NCI-H1694 treated with DMSO at 0.1 percent for 48 hours (cell line): ENCODE results near the gene SH2D2A.
A peak's percentile ranks its signal among the peaks of the same experiment; 100 is the strongest.

ENCODE experiments used
- DNase-seq: peaks from one replicate; lab custom pipeline; 2025; lab: John Stamatoyannopoulos, UW

SH2D2A gene

GRCh38 chr1:156847591-156848460 is 31.2 kb upstream of the SH2D2A start:
- no peak for DNase-seq

DNA sequence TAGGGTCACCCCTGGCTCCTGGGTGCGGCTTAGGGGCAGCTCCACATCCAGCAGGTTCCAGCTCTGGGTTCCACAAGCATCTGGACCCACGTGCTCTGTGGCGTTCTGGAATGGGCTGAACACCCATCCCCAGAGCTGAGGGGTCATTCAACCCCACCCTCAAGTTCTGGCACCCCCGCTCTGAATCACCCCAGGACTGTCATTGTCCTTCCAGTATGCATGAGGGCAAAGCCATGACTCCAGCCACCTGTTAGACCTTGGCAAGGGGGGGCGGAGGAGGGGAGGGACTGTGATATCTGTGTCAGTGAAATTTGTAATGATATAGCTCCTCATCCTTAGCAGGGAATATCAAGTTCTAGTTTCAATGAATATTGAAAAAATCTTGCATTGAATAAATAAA is 30.0 kb upstream of the SH2D2A start:
- DNase-seq = no peak

- DNase-seq = no peak
These were observed 29.4 kb upstream of the SH2D2A start for GRCh38 chr1:156845953-156846545.

DNA sequence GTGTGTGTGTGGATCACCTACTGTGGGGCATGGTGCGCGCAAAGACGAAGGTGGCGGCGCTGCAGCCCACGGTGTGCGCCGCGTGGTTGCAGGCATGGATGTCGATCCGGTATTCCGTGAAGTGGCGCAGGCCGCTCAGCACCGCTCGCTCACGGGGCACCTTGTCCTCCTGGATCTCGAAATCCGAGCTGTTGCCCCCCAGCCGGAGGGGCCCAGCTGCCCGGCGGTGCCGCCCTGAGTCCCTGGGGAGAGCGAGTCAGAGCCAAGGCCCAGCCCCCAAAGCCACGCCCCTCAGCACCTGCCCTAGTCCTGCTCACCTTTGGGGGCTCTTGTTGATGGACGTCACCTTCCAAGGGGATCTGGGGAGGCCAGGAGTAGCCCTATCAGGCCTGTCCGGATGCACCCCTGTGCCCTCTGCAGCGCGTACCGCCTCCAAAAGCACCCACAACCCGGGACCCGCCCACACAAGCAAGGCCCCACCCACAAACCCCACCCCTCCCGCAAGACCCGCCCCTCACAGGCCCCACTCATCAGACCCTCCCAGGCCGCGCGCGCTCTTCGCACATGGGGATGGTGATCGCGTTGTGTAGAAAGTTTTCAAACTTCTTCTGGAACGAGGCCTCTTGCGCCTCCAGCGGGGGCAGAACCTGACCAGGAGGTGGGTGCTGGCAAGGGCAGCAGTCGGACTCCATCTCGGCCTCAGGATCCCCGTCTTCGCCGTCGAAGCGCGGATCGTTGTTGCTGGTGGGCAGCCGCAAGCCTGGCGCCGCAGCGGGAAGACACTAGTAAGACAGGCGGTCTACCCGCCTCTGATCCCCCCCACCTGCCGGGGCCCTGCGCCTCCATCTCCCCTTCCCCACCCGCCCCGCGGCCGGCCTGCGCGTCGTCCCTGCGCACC is 28.7 kb upstream of the SH2D2A start:
- DNase-seq = no peak

- no peak for DNase-seq
These were observed 28.0 kb upstream of the SH2D2A start for GRCh38 chr1:156844638-156845037.

GRCh38 chr1:156844102-156844501 is 27.5 kb upstream of the SH2D2A start:
- no peak for DNase-seq

GRCh38 chr1:156842618-156843300 is 26.1 kb upstream of the SH2D2A start:
- DNase-seq = no peak

DNA sequence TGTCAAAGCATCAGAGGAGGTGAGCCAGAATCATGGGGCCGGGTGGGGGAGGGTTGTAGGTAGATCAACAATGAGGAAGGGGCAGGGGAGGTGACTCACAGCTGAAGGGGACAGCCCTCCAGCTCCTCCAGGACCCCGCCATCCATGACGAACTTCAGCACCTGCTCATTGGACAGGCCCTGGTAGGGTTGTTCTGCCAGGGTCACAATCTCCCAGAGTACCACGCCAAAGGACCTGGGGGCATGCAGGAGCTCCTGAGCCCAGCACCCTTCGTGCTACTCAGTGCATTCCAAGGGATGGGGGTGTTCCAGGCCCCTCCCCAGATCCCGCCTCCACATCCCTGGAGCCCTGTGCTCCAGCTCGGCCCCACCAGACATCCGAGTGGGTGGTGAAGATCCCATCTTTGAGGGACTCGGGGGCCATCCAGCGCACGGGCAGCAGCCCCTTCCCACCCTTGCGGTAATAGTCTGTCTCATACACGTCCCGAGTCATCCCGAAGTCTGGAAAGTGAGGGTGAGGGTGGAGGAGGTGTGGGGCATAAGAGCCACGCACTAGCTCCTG is 24.7 kb upstream of the SH2D2A start:
- no peak for DNase-seq

DNA sequence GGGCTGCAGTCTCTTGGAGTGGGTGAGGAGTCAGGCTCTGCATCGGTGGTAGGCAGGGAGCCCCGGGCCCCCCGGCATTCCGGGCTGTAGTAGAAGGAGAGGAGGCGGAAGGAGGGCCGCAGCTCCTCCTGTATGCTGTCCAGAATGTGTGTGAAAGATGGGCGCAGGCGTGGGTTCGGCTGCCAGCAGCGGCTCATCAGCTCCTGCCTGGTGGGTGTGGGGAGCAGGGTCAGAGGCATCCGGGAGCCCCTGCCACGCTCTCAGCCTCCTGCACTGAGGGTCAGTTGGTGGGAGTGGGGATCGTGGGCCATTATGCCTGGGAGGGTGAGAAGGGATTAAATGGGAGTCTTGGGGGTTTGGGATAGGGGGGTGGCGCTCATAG is 24.2 kb upstream of the SH2D2A start:
- DNase-seq = no peak

- no peak for DNase-seq
These were observed 23.7 kb upstream of the SH2D2A start for GRCh38 chr1:156840186-156840897.

DNA sequence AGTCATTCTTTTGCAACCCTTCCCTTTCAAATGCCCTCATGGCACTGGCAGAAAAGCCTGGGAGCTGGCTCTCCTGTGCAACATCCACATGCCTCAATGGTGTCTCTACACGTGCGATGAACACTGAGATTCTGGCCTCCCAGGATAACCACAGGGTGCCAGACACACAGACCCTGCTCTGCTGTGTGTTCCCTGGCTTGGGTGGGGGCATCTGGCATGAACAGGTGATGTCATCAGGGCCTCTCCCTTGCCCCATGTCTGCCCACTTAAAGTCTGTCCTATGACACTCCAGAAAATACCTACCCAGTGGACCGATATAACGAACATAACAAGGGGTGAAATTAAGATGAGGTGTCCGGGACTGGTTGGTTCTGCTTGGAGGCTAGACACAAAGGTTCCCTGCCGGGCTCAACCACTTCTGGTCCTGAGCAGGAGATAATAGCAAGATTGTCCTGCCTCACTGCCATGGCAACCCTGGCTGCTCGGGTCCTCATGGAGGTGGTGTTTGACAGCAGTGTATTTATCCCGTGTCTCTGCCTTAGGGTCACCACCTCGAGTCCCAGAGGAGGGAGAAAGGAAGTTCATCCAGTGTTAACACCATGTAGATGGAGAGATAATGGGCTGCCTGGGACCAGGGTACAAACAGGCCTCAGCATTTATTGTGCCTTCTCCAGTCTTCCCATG is 22.9 kb upstream of the SH2D2A start:
- no peak for DNase-seq

DNA sequence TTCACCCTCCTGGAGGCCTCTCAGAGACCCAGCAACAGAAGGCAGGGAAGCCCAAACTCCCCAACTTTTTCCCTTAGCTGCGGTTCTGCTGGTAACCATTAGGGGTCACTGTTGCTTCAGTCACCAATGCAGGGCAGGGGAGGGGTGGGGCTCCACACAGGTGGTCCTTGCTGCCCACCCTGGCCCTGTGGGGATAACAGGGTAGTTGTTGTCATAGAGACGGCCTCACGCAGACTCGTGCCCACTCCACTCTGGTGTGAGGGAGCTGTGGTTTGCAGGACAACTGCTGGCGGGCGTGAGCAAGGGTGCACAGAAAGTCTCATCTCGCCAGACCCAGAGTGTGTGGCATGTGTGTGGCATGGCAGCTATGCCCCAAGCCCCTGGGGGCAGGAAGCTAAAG is 22.3 kb upstream of the SH2D2A start:
- peak; percentile 52 for DNase-seq

- DNase-seq = no peak
These were observed 20.2 kb upstream of the SH2D2A start for GRCh38 chr1:156836892-156837291.

DNA sequence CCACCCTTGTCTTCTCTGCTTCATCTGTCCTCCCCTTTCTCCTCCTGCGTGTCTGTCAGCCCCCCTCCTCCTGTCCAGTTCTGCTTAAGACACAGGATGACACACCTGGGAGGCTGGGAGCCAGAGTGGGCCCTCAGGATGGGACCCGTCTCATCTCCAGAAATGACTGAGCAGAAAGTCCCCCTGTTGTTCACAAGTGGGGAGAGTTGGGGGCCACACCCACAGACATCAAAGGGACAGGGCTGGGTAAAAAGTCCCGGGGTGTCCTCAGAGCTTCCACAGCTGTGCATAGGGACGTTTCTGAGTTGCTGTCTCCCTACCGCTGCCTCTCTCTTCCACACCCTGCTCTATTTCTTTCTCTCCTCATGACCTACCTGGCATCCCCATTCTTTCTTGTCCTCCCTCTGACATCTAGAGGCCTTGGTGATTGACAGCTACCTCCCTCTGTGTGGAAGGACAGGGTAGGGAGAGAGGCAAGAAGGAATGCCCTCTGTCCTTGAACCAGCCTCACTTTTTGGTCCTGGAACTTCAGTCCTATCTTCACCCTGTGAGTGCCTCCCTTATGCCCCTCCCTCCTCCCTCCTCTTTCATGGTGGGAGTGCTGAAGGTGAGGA is 19.5 kb upstream of the SH2D2A start:
- DNase-seq = no peak

GRCh38 chr1:156834322-156834721 is 17.7 kb upstream of the SH2D2A start:
- DNase-seq = no peak

- no peak for DNase-seq
These were observed 17.0 kb upstream of the SH2D2A start for GRCh38 chr1:156833603-156834002.

DNA sequence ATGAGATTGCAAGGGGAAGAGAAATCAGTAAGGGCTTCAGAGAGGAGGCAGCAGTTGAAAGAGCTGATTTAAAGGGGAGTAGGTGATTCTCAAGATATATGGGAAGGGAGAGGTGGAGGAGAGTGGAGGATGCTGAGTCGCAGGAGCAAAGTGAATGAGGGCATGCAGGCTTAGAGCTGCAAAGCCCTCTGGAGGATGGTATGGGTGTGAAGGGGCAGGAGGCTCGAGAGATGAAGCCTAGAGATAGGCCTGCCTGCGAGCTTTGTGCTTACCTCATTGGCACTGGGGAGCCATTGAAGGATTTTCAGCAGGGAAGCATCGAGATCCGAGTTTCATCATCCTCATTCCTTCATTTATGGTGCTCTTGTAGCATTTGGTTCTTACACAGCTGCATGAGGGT is 15.8 kb upstream of the SH2D2A start:
- DNase-seq = no peak

DNA sequence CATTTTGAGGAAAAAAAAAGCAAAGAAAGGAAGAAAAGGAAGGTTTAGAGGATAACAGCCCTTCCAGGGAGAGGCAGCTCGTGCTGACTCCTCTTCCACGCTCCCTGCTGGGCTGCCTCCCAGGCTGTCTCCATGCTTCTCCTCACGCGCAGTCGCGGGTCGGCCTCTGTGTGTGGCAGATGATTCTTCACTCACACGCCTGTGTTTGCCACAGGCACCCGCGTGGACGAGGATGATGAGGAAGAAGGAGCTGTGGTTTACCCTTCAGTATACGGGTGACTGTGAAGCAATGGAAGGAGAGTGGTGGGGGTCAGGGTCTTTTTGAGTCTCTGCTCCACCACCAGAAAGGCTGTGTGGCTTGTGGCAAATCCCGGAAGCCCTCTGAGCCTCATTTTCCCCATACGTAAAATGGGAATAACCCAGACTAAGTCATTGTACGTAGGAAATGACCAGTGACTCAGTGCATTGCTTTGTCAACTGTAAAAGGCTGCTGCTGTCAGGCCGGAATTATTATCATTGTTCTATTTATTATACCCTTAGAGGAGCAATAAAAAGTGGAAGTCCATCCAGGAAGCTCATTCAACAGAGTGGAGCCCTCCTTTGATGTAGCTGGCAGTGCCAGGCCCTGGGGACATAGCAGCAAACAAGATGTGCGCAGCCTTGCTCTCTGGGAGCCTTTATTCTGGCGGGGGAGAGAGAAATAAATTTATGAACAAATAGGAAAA is 11.9 kb upstream of the SH2D2A start:
- DNase-seq = no peak

DNA sequence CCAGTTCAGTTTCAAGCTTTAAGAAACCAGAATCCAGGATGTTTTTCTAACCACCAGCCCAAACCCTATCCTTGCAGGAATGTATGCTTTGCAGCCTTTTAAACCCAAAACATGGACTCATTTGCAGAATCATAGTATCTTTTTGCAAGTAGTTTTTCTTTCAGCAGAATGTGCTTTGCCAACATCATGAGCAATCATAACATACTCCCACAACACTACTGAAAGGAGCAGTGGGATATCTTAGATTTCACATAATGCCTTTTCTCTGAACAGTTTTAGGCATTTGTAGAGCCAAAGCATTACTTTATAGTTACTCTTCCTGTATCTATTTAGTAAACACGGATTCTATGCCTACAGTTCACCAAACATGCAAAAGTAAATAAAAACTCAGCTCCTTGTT is 10.0 kb upstream of the SH2D2A start:
- no peak for DNase-seq
